NCI-H345 treated with DMSO at 0.1 percent for 48 hours (cell line): ENCODE measurements around the gene TFAP2C.
"Not testable (repeated sequence)": the region's sequence is repeated elsewhere in the genome, so short reads cannot be mapped to it uniquely, and the experiment has no call there.

Experiments used
- DNase-seq: peaks from one replicate; lab custom pipeline; 2025; ENCODE audit not compliant: unreplicated experiment; lab: John Stamatoyannopoulos, UW

Gene TFAP2C

DNA sequence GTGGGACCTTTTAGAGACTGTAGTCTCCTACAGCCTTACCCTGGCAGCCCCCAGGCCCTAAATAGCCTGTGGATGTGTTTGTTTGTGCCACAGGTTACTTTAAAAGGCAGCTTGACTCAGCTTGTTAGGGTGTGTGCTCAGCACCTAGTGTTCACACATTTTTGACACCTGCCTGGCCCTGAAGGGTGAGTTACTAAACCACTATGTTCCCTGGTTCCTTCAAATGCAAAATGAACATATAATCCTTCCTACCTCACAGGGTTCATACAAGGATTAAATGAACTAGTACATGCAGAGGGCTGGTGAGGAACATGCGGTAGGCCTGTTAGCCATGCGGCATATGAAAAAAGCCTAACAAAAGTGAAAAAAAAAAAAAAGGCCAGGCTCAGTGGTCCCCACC, 14.9 kb upstream of the TFAP2C start:
- no peak for DNase-seq

DNA sequence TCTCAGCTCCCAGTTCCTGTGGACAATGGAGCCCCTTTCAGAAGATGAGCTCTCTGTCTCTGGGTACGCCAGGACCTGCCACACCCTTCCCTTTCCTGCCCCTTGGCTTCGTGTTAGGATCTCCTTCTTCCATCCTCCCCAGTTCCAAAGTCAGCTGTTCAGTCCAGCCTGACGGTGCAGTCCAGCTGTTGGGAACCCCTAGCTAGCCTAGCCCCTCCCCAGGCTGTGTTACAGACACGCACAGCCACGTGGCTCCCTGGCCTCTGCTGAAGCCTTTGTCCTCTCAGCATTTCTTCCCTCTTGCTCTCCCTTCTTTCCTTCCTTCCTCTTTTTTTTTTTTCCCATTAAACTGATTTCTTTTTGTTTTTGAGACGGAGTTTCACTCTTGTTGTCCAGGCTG, 12.4 kb upstream of the TFAP2C start:
- no peak for DNase-seq

GRCh38 chr20:56617489-56617888, 11.6 kb upstream of the TFAP2C start:
- no peak for DNase-seq

GRCh38 chr20:56621730-56622129, 7.4 kb upstream of the TFAP2C start:
- DNase-seq: no peak

- not testable (repeated sequence) for DNase-seq
These were observed 5.2 kb upstream of the TFAP2C start for GRCh38 chr20:56623930-56624329.

- DNase-seq: no peak
These were observed 4.1 kb upstream of the TFAP2C start for GRCh38 chr20:56624786-56625681.

DNA sequence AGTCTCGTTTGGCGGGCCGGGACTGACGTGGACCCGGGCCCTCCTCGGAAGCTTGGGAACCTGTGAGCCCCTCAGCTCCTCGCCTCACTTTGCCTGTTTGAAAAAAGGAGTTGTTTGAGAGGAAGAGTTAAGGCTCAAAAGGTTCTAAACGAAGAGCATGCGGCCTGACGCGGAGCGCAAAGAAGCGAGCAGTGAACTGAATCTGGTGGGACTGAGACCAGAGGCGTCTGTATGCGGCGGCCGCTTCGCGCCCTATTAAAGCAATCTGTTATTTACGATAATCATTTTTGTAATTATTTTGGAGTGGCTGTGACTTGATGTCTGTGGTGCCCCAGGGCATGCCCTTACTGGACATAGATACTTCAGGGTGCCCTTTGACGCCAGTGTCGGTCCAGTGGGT, 3.3 kb upstream of the TFAP2C start:
- no peak for DNase-seq

- DNase-seq: no peak
These were observed 2.6 kb upstream of the TFAP2C start for GRCh38 chr20:56626367-56627121.

DNA sequence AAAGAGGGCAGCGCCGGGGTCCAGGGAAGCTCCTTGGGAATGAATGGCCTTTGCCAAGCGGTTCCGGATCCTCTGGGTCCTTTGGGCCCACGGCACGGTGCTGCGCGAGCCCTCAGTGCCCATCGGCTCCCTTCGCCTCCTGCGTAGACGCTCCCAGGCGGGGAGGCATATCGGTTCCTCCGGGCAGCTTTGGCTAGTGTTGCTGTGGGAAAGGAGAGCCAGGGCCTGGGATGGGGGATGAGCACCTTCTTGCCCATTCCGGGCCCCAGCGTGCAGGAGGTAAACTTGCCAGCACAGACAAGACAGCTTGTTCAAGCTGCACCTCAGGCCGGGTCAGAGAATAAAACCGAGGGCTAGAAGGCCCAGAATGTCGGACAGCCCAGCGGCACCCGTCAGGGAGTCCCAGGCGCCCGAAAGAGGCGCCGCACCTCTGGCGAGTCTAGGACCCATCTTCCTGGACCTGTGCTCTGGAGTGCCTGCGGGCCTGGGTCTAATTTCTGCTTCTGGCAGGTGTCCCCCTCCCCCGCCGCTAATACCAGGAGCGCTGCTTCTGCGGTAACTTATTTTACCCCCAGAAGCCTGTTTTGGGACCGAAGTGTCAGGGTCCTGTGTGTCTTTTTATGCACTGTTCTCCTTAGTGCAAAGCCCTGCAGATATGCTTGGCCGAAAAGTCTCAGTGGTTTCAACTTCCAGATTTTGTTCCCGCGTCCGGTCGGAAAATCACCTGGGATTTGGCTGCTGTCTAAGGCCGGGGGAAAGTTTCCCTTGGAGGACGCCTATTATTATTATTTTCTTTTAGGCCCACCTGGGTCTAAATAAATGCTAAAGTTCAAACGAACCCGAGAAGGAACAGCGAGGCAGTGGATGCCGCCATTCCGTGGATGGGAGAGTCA, 1.7 kb upstream of the TFAP2C start:
- no peak for DNase-seq

DNA sequence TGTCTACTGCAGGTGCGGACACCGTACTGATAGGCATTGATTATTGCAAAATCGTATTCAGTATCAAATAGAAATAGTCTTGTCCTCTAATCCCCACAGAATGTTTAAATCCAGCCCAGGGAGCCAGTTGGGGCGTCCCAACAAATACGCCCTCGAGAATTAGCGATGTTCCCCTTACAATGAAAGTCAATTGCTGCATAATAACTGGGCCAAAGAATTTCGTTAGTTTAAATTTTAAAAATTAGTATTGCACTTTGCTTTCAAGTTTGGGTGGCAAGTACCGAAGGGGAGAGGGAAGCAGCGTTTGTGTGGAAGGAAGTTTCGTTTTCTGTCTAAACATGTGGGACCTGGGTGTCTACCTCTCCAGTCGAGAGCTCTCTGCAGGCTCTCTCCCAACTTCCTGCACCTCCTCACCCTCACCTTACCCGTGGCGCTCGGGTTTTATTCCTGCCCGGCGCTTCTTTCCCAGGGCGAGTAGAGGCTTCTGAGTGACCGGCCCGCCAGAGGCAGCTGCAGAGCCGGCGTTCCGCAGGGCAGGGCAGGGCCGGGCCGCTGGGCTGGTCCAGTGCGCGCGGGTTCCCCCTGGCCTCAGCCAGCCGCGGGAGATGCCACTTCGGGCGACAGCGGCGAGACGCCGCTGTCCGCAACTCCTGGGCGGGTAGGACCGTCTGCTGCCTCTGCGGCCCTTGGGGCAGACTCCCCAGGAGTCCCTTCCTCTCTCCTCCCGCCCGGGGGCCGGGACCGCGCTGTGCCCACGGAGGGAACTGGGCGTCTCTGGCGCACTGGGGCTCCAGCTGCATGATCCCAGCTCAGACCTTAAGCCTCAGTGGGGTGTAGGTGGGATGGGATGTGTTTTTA, 862 bp upstream of the TFAP2C start:
- no peak for DNase-seq

DNA sequence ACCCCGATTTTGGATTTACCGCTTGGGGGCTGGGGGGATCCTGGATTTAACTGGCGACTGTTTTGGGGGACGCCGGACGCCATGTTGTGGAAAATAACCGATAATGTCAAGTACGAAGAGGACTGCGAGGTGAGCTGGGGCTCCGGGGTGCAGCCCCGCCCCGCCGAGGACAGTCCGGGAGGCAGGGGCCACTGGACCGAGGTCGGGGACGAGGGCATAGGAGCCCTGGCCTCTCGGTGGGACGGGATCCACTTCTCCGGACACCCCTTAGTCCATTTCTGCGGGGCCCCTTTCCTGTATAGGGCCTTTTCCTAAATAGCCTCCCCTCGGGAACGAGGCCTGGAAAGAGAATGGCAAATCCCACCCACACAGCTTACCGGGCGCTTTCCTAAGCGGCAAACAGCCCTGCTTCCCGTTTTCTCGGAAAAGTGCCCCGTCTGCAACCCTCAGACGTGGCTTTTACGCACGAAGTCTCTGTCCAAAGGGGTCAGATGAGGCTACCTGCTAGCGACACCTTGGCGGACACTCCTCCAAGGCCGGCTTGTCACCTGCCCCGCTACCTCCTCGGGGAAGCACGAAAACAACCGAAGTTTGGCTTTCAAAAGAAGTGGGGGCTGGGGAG, 469 bp downstream of the TFAP2C start:
- DNase-seq: peak; percentile 48

GRCh38 chr20:56630086-56630493, 984 bp downstream of the TFAP2C start:
- DNase-seq: peak; percentile 38

DNA sequence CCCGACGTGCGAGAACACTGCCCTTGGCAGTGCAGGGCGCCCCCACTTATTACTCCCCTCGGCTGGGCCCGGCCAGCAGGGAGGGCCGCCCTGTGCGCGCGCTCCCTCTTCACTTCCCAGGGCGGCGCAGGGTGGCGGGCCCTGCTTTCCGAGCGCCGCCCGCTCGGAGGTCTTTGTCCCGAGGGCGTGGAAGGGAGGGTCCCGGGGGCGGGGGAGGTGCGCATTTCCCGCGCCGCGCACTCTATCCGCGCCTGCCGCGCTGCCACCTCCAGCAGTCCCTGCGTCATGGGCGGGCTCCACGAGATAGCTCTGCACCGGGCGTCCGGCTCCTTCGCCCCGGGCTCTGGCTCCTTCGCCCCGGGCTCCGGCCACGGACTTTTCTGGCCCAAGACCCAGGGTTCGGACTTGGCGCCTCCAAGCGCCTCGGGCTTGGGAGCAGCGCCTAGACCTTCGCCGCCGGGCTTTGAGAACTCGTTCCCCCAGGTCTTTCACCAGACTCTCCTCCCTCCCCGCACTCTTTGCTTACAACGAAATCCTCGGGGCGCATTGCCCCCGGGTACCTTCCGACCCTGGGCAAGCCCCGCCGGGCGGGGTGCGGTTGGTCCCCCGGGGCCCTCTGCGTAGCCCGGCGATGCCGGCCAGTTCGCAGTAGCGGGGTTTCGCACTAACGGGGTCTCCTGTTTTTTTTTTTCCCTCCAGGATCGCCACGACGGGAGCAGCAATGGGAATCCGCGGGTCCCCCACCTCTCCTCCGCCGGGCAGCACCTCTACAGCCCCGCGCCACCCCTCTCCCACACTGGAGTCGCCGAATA, 1.6 kb downstream of the TFAP2C start:
- no peak for DNase-seq

GRCh38 chr20:56631318-56631989, 2.3 kb downstream of the TFAP2C start:
- no peak for DNase-seq

GRCh38 chr20:56631990-56632327, 2.9 kb downstream of the TFAP2C start:
- DNase-seq: no peak

- DNase-seq: no peak
These were observed 5.2 kb downstream of the TFAP2C start for GRCh38 chr20:56634307-56634706.

DNA sequence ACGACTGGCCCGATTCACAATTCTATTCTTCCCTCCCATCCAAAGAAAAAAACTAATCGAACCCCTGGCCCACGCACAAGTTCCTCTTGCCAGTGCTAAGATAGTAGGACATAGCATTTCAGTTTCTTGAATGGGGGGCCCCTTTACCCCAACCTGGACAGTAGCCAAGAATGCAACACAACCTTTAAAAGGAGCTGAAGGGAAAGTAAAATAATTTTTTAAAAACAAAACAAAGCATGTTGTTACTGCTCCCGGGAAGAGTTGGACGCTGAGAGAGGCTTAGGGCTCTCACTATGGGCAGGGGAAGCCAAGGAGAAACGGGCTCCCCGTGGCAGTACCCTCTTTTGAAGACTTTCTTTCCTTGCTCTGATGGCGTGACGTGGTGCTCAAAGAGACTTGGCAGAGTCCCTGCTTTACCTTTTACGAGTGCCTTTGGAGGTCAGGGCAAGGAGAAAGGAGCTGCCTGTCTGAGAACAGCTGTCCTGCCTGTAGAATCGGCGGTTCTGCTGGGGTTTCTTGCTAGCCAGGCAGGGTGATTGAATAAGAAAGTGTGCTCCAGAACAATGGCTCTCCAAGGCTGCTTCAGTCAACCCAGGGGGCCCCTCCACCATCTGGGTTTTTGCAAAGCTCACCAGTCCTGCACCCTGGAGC, 5.8 kb downstream of the TFAP2C start:
- no peak for DNase-seq

- DNase-seq: no peak
These were observed 7.6 kb downstream of the TFAP2C start for GRCh38 chr20:56636716-56637115.
